B cell (primary cell): ENCODE measurements around the gene INO80C. TPM values are rescaled to one million over a fixed set of nuclear protein-coding genes. Genes with fewer than 3 reads are reported as not detected.

Source experiments
- ATAC-seq: fragments of 200-7000 bp; cut with Tn5 transposase; one replicate; pipeline ENCODE4 v1.10.0; 2021; ENCODE audit warnings: low read depth, mild to moderate bottlenecking, moderate number of reproducible peaks, moderate library complexity
- CTCF ChIA-PET: fragments of 350-600 bp; sonication (Branson Sonifier 250); formaldehyde crosslinking; loops from one replicate; lab custom pipeline; 2021; ENCODE audit warnings: antibody characterized with exemption, inconsistent platforms; lab: Charles Lee
- POLR2A ChIA-PET: fragments of 350-600 bp; sonication (Branson Sonifier 250); formaldehyde crosslinking; loops from one replicate; lab custom pipeline; 2021; ENCODE audit warnings: antibody characterized with exemption; lab: Charles Lee
- DNase-seq: peaks from one replicate; pipeline ENCODE4 v3.0.0; 2013
- H2AFZ ChIP-seq: 2 replicates; pipeline ENCODE4 v1.6.1; 2012; ENCODE audit warnings: mild to moderate bottlenecking, low read depth, low read length; ENCODE audit not compliant: insufficient read depth, poor library complexity, severe bottlenecking
- H3K27ac ChIP-seq, 2 donors: 1 replicate in 1 of 2; 2 replicates in 1 of 2; pipeline ENCODE4 v1.5.1; 2012 to 2013; ENCODE audit warnings: low read length in 2 of 2, mild to moderate bottlenecking in 2 of 2, moderate library complexity in 1 of 2
- H3K27me3 ChIP-seq, 4 experiments: fragments of 200-600 bp in 1 of 4; sonication (generic) in 1 of 4; replicated peaks in 1 of 4; 1 replicate in 2 of 4; 2 replicates in 2 of 4; pipeline versions ENCODE4 v1.6.1 to v1.7.0; 2013 to 2016; ENCODE audit warnings: low read length in 3 of 4, mild to moderate bottlenecking in 2 of 4, mixed read lengths in 1 of 4, moderate library complexity in 1 of 4; ENCODE audit not compliant: insufficient read depth in 4 of 4, control insufficient read depth in 3 of 4; ENCODE audit errors: control extremely low read depth in 1 of 4
- H3K36me3 ChIP-seq, 2 experiments: replicated peaks in 1 of 2; 1 replicate in 1 of 2; 2 replicates in 1 of 2; pipeline versions ENCODE4 v1.6.1 to v1.7.1; 2013; ENCODE audit warnings: low read length in 1 of 2; ENCODE audit not compliant: insufficient read depth in 2 of 2, control insufficient read depth in 1 of 2; ENCODE audit errors: control extremely low read depth in 1 of 2, extremely low read depth in 1 of 2
- H3K4me1 ChIP-seq, 2 donors: fragments of 200-600 bp in 1 of 2; sonication (generic) in 1 of 2; 1 replicate in 1 of 2; 2 replicates in 1 of 2; pipeline versions ENCODE4 v1.5.1 to v1.6.1; 2013 to 2017; ENCODE audit warnings: low read length in 2 of 2; ENCODE audit not compliant: control insufficient read depth in 2 of 2, insufficient read depth in 2 of 2
- H3K4me2 ChIP-seq: replicated peaks from 2 replicates; pipeline ENCODE3; 2012; ENCODE audit warnings: mild to moderate bottlenecking, low read depth, low read length; ENCODE audit not compliant: poor library complexity, severe bottlenecking
- H3K4me3 ChIP-seq, 5 experiments: fragments of 200-600 bp in 1 of 5; sonication (generic) in 1 of 5; 1 replicate in 3 of 5; 2 replicates in 2 of 5; pipeline versions ENCODE4 v1.5.1 to v1.7.0; 2011 to 2016; ENCODE audit warnings: low read length in 4 of 5, mild to moderate bottlenecking in 4 of 5, low read depth in 2 of 5, control low read depth in 1 of 5, moderate library complexity in 1 of 5; ENCODE audit not compliant: insufficient read depth in 1 of 5; ENCODE audit errors: control extremely low read depth in 1 of 5, extremely low read depth in 1 of 5
- H3K79me2 ChIP-seq: fragments of 200-600 bp; sonication (generic); one replicate; pipeline ENCODE4 v1.6.0; 2016; ENCODE audit warnings: low read length; ENCODE audit not compliant: control insufficient read depth, insufficient read depth
- H3K9ac ChIP-seq: fragments of 200-600 bp; sonication (generic); 2 replicates; pipeline ENCODE4 v1.6.1; 2017; ENCODE audit warnings: mild to moderate bottlenecking, low read length, moderate library complexity
- H3K9me3 ChIP-seq, 3 donors: one replicate each; pipeline versions ENCODE4 v1.6.1 to v1.7.1; 2013; ENCODE audit warnings: low read length in 2 of 3; ENCODE audit not compliant: control insufficient read depth in 2 of 3, insufficient read depth in 1 of 3; ENCODE audit errors: control extremely low read depth in 1 of 3
- H4K20me1 ChIP-seq: 2 replicates; pipeline ENCODE4 v1.6.0; 2012; ENCODE audit warnings: mild to moderate bottlenecking, low read length; ENCODE audit not compliant: insufficient read depth, control insufficient read depth, poor library complexity, severe bottlenecking
- H3K27ac Mint-ChIP-seq: one replicate; pipeline ENCODE4 v1.8.0; 2021; ENCODE audit warnings: mixed read lengths
- H3K27me3 Mint-ChIP-seq: one replicate; pipeline ENCODE4 v1.8.0; 2021; ENCODE audit warnings: mixed read lengths
- H3K4me1 Mint-ChIP-seq: one replicate; pipeline ENCODE4 v1.8.0; 2021; ENCODE audit warnings: mixed read lengths
- H3K4me3 Mint-ChIP-seq: one replicate; pipeline ENCODE4 v1.8.0; 2021; ENCODE audit warnings: mixed read lengths
- H3K9me3 Mint-ChIP-seq: one replicate; pipeline ENCODE4 v1.8.0; 2022; ENCODE audit warnings: mixed read lengths; ENCODE audit not compliant: insufficient read depth
- CTCF ChIP-seq: fragments of 200-600 bp; IDR thresholded peaks from one replicate; pipeline ENCODE4 v1.8.0; 2022; ENCODE audit warnings: antibody characterized with exemption, mild to moderate bottlenecking
- EZH2 ChIP-seq: IDR thresholded peaks from 2 replicates; pipeline ENCODE4 v1.6.1; 2012; ENCODE audit warnings: borderline replicate concordance, low read depth, mild to moderate bottlenecking, moderate library complexity, low read length; ENCODE audit not compliant: insufficient read depth, poor library complexity, severe bottlenecking
- WGBS: methylation state at CpG from one replicate; pipeline ENCODE4 v1.1.5; 2013; ENCODE audit warnings: missing lambda C conversion rate; ENCODE audit not compliant: insufficient coverage; 5-methylcytosine and 5-hydroxymethylcytosine counted together
- intact Hi-C: fragments of 100-400 bp; cut with micrococcal nuclease; formaldehyde crosslinking; loops from one replicate; pipeline ENCODE4 v1.10.0; 2022
- polyA plus RNA-seq: library from polyadenylated mRNA; depleted of rRNA; stranded (reverse); fragments of >200 nt; gene quantifications from 2 replicates; pipeline ENCODE4 v1.2.3, GENCODE V29; 2012
- total RNA-seq, 2 donors: library from RNA; stranded (reverse); fragments of 120-200 nt in 1 of 2; gene quantifications; 1 replicate in 1 of 2; 2 replicates in 1 of 2; pipeline versions ENCODE4 v1.2.3 to v1.2.4, GENCODE V29; 2013 to 2022

Gene INO80C
- total and polyA plus RNA-seq, 2 donors (not counting 1 experiment from before 2014, with no cell fraction given), result 18.2 to 37.9 TPM

GRCh38 chr18:35478520-35479435 lies 19.0 kb downstream of the INO80C start:
- TF ChIP-seq EZH2 (no peak), CTCF (no peak)
- no peak overlapping the region for H2AFZ ChIP-seq
- Mint-ChIP-seq H3K9me3 (no peaks in the 10 kb centered on the region), H3K4me3 (no peak overlapping the region), H3K27ac (no peak overlapping the region), H3K4me1 (peaks cover 15% of the 10 kb centered on the region), H3K27me3 (no peaks in the 10 kb centered on the region)
- H3K9ac ChIP-seq, result no peak overlapping the region
- no peak overlapping the region for H3K4me2 ChIP-seq
- ATAC-seq (no peak), DNase-seq (no peak)
- H3K27me3 ChIP-seq, result no peaks in the 10 kb centered on the region
- ChIA-PET POLR2A (no interaction called here), CTCF (interaction anchor here (1.0 kb wide), 1 partner anchor 71 kb away, joined by 4 read pairs; no protein-coding TSS in a partner anchor)
- H3K79me2 ChIP-seq, result peaks cover 3% of the 10 kb centered on the region
- H3K36me3 ChIP-seq, result peaks cover under 1 to 4% of the 10 kb centered on the region in 2 experiments
- no peak overlapping the region for H3K27ac ChIP-seq
- H3K4me1 ChIP-seq, result peaks cover 7 to 8% of the 10 kb centered on the region in 2 donors
- WGBS, result 94% methylated on average over 2 of the region's 8 CpGs
- H3K4me3 ChIP-seq, result no peak overlapping the region
- H4K20me1 ChIP-seq, result no peaks in the 10 kb centered on the region
- intact Hi-C loops, result no loop called here
- H3K9me3 ChIP-seq, result no peaks in the 10 kb centered on the region

- ATAC-seq (no peak), DNase-seq (no peak)
- Histone ChIP-seq H3K36me3 (peaks cover 2 to 8% of the 10 kb centered on the region in 2 experiments), H3K9ac (no peak overlapping the region), H3K4me2 (no peak overlapping the region), H3K79me2 (no peaks in the 10 kb centered on the region), H3K4me3 (no peak overlapping the region), H4K20me1 (no peaks in the 10 kb centered on the region), H2AFZ (no peak overlapping the region), H3K4me1 (peaks cover 7 to 8% of the 10 kb centered on the region in 2 donors), H3K9me3 (no peaks in the 10 kb centered on the region), H3K27me3 (no peaks in the 10 kb centered on the region), H3K27ac (no peak overlapping the region)
- ChIA-PET CTCF (interaction anchor here (1.0 kb wide), 1 partner anchor 70 kb away, joined by 4 read pairs; no protein-coding TSS in a partner anchor), POLR2A (no interaction called here)
- H3K27ac Mint-ChIP-seq, result no peak overlapping the region
- H3K27me3 Mint-ChIP-seq, result no peaks in the 10 kb centered on the region
- no peak for TF ChIP-seq EZH2
- TF ChIP-seq CTCF, result no peak
- H3K4me1 Mint-ChIP-seq, result peaks cover 15% of the 10 kb centered on the region
- intact Hi-C loops, result no loop called here
- H3K4me3 Mint-ChIP-seq, result no peak overlapping the region
- no peaks in the 10 kb centered on the region for H3K9me3 Mint-ChIP-seq
These were observed 19.8 kb downstream of the INO80C start for GRCh38 chr18:35477974-35478373.
